HEK293 (cell line): ENCODE results near the gene JPH2.

Experiments
- CTCF ChIP-seq: fragments of 450-650 bp; formaldehyde crosslinking; IDR thresholded peaks from 2 replicates; pipeline ENCODE4 v1.5.1; 2016; ENCODE audit warnings: missing biosample characterization, missing genetic modification characterization
- GLI4 ChIP-seq: fragments of 450-650 bp; formaldehyde crosslinking; IDR thresholded peaks from 2 replicates; pipeline ENCODE4 v1.5.1; 2016; ENCODE audit warnings: missing biosample characterization, missing genetic modification characterization
- IKZF3 ChIP-seq: fragments of 450-650 bp; IDR thresholded peaks from 2 replicates; pipeline ENCODE4 v1.5.0; 2018; ENCODE audit warnings: missing biosample characterization, mild to moderate bottlenecking, missing genetic modification characterization, moderate library complexity
- SP2 ChIP-seq: fragments of 450-650 bp; formaldehyde crosslinking; IDR thresholded peaks from 2 replicates; pipeline ENCODE4 v1.5.1; 2016; ENCODE audit warnings: missing biosample characterization, missing genetic modification characterization
- YY1 ChIP-seq: fragments of 450-650 bp; formaldehyde crosslinking; IDR thresholded peaks from 2 replicates; pipeline ENCODE4 v1.5.1; 2018; ENCODE audit warnings: missing biosample characterization, missing genetic modification characterization
- ZBTB49 ChIP-seq: fragments of 450-650 bp; formaldehyde crosslinking; IDR thresholded peaks from 2 replicates; pipeline ENCODE4 v1.5.1; 2016; ENCODE audit warnings: missing biosample characterization, missing genetic modification characterization, low read depth
- ZNF292 ChIP-seq: fragments of 450-650 bp; formaldehyde crosslinking; IDR thresholded peaks from 2 replicates; pipeline ENCODE4 v1.5.1; 2016; ENCODE audit warnings: low read depth, missing biosample characterization, missing genetic modification characterization, borderline replicate concordance
- ZNF670 ChIP-seq: fragments of 450-650 bp; formaldehyde crosslinking; IDR thresholded peaks from 2 replicates; pipeline ENCODE4 v1.5.1; 2016; ENCODE audit warnings: missing biosample characterization, missing genetic modification characterization, low read depth
- ZNF768 ChIP-seq: fragments of 450-650 bp; formaldehyde crosslinking; IDR thresholded peaks from 2 replicates; pipeline ENCODE4 v1.5.1; 2018; ENCODE audit warnings: missing biosample characterization, mild to moderate bottlenecking, missing genetic modification characterization
- ZNF777 ChIP-seq: fragments of 450-650 bp; formaldehyde crosslinking; IDR thresholded peaks from 2 replicates; pipeline ENCODE4 v1.5.1; 2017; ENCODE audit warnings: missing biosample characterization, missing genetic modification characterization, borderline replicate concordance

GRCh38 chr20:44224637-44225036 is 37.6 kb upstream of the JPH2 start:
- TF ChIP-seq ZNF768 (tag by site-specific recombination) = no peak
- TF ChIP-seq CTCF (tag by site-specific recombination) = no peak
- TF ChIP-seq YY1 (tag by site-specific recombination) = no peak
- no peak for TF ChIP-seq ZNF777
- TF ChIP-seq ZNF670 (tag by site-specific recombination) = no peak
- TF ChIP-seq ZBTB49 (tag by site-specific recombination) = no peak
- TF ChIP-seq ZNF292 (tag by site-specific recombination) = no peak
- TF ChIP-seq GLI4 (tag by site-specific recombination) = no peak
- TF ChIP-seq SP2 (tag by site-specific recombination) = no peak
- no peak for TF ChIP-seq IKZF3 (tag by site-specific recombination)
